Fibroblast of upper back skin (primary cell): ENCODE data around the gene OR4C46.
"Not testable (repeated sequence)": the region's sequence is repeated elsewhere in the genome, so short reads cannot be mapped to it uniquely, and the experiment has no call there.

Experiments used
- DNase-seq: peaks from one replicate; pipeline ENCODE4 v3.0.0-alpha.2; 2013

OR4C46 gene

GRCh38 chr11:54603898-54604297 lies at the start of gene OR4C46:
TSS of gene OR4C46 (minus strand) at chr11:54603998. CDS start at chr11:54603998, 0 bp downstream.
- no peak for DNase-seq

DNA sequence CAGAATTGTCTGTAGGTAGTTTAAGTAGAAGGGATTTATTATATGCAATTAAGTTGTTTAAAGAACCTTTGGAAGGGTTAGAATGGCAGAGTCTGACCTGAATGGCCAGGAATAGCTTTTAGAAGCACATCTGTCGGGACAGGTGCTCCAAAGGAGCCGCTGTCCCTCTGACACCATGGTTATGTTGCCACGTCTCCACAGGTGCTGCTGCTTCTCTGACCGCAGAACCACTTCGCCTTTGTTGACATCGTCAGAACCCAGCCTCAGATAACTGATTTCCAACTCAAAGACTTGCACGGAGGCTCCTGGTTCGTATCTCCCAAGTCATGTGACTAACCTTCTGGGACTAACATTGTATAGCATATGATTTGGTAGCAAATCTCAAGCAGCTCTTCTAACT lies 41.8 kb upstream of the OR4C46 start:
- DNase-seq = not testable (repeated sequence)

DNA sequence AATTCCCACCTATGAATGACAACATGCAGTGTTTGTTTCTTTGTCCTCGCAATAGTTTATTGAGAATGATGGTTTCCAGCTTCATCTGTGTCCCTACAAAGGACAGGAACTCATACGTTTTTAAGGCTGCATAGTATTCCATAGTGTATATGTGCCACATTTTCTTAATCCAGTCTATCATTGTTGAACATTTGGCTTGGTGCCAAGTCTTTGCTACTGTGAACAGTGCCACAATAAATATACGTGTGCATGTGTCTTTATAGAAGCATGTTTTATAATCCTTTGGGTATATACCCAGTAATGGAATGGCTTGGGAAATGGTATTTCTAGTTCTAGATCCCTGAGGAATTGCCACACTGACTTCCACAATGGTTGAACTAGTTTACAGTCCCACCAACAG lies 42.4 kb downstream of the OR4C46 start:
- DNase-seq = not testable (repeated sequence)

GRCh38 chr11:54558919-54559318 lies 44.9 kb downstream of the OR4C46 start:
- no peak for DNase-seq

DNA sequence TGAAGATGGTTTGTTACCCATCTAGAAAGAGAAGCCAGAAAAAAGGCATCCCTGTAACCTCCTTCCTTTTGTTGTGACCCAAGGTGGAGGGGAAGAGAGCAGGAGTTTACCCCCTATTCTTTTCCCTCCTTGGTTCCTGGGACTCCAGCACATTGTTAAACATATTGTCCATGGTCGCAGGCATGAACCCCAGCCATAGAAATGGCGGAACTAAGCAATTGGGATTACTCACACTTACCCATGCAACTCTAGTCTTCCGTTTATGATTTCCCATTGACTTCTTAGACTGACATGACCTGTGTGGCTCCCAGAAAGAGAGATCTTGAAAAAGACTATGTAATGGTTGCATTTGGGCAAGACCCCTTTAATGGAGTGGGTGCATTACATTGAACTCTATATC lies 45.4 kb downstream of the OR4C46 start:
- no peak for DNase-seq
